MG63 (cell line): ENCODE measurements around the gene FIP1L1. TPM values are rescaled to one million over a fixed set of nuclear protein-coding genes. Genes with fewer than 3 reads are reported as not detected.
"Not testable (repeated sequence)": the region's sequence is repeated elsewhere in the genome, so short reads cannot be mapped to it uniquely, and the experiment has no call there.

ENCODE experiments used
- DNase-seq: peaks from one replicate; pipeline ENCODE4 v3.0.0-alpha.2; 2020
- H3K27me3 ChIP-seq: fragments of 250-450 bp; sonication (Bioruptor Pico); 2 replicates; pipeline ENCODE4 v1.5.1; 2020; ENCODE audit warnings: mild to moderate bottlenecking, moderate library complexity
- H3K36me3 ChIP-seq: fragments of 250-450 bp; sonication (Bioruptor Pico); 2 replicates; pipeline ENCODE4 v1.5.1; 2020; ENCODE audit warnings: mild to moderate bottlenecking, moderate library complexity
- H3K4me3 ChIP-seq: fragments of 250-450 bp; sonication (Bioruptor Pico); 2 replicates; pipeline ENCODE4 v1.5.1; 2020; ENCODE audit warnings: mild to moderate bottlenecking, moderate library complexity
- H3K9me3 ChIP-seq: fragments of 250-450 bp; sonication (Bioruptor Pico); 2 replicates; pipeline ENCODE4 v1.5.1; 2020; ENCODE audit warnings: mild to moderate bottlenecking, moderate library complexity
- total RNA-seq: library from RNA; depleted of rRNA; stranded (reverse); fragments of >200 nt; shearing (Covaris generic); gene quantifications from 2 replicates; pipeline ENCODE4 v1.2.3, GENCODE V29; 2014; ENCODE audit warnings: low replicate concordance

FIP1L1 gene
- total RNA-seq, 1 experiment from 2014 or later = 244 TPM

GRCh38 chr4:53367721-53368120, 9.7 kb upstream of the FIP1L1 start:
- Histone ChIP-seq H3K9me3 (no peaks in the 10 kb centered on the region), H3K27me3 (no peaks in the 10 kb centered on the region), H3K36me3 (peaks cover 23% of the 10 kb centered on the region), H3K4me3 (no peak overlapping the region)
- DNase-seq = no peak

GRCh38 chr4:53371049-53371448, 6.4 kb upstream of the FIP1L1 start:
- no peak for DNase-seq
- H3K4me3 ChIP-seq = no peak overlapping the region
- H3K27me3 ChIP-seq = no peaks in the 10 kb centered on the region
- no peaks in the 10 kb centered on the region for H3K9me3 ChIP-seq
- H3K36me3 ChIP-seq = no peaks in the 10 kb centered on the region

- no peak for DNase-seq
- Histone ChIP-seq H3K36me3 (no peaks in the 10 kb centered on the region), H3K27me3 (no peaks in the 10 kb centered on the region), H3K4me3 (no peak overlapping the region), H3K9me3 (no peaks in the 10 kb centered on the region)
Observed at GRCh38 chr4:53371843-53372521, 5.5 kb upstream of the FIP1L1 start.

GRCh38 chr4:53374777-53375258, 2.6 kb upstream of the FIP1L1 start:
- DNase-seq = no peak
- H3K9me3 ChIP-seq = no peaks in the 10 kb centered on the region

GRCh38 chr4:53376900-53377299, 541 bp upstream of the FIP1L1 start:
- no peak for DNase-seq
- Histone ChIP-seq H3K27me3 (no peaks in the 10 kb centered on the region), H3K36me3 (peaks cover 32% of the 10 kb centered on the region), H3K4me3 (peak overlapping the region; percentile 89), H3K9me3 (no peaks in the 10 kb centered on the region)

More at GRCh38 chr4:53374777-53375258, 2.6 kb upstream of the FIP1L1 start:
- H3K36me3 ChIP-seq = peaks cover 15% of the 10 kb centered on the region
- no peak overlapping the region for H3K4me3 ChIP-seq
- H3K27me3 ChIP-seq = no peaks in the 10 kb centered on the region

GRCh38 chr4:53378171-53378482, 686 bp downstream of the FIP1L1 start:
- peaks cover 44% of the 10 kb centered on the region for H3K36me3 ChIP-seq
- no peak for DNase-seq
- H3K4me3 ChIP-seq = peak overlapping the region; percentile 89
- no peaks in the 10 kb centered on the region for H3K27me3 ChIP-seq
- H3K9me3 ChIP-seq = no peaks in the 10 kb centered on the region

- Histone ChIP-seq H3K36me3 (peaks cover 65% of the 10 kb centered on the region), H3K4me3 (no peak overlapping the region), H3K27me3 (no peaks in the 10 kb centered on the region), H3K9me3 (no peaks in the 10 kb centered on the region)
- no peak for DNase-seq
Observed at GRCh38 chr4:53380221-53380620, 2.8 kb downstream of the FIP1L1 start.

- DNase-seq, H3K27me3 ChIP-seq, H3K9me3 ChIP-seq, H3K4me3 ChIP-seq: not testable (repeated sequence)
- H3K36me3 ChIP-seq = peaks cover 59% of the 10 kb centered on the region
Observed at GRCh38 chr4:53409479-53409878, 32.0 kb downstream of the FIP1L1 start.

GRCh38 chr4:53419208-53419607, 41.8 kb downstream of the FIP1L1 start:
- no peaks in the 10 kb centered on the region for H3K27me3 ChIP-seq
- H3K36me3 ChIP-seq = peaks cover 65% of the 10 kb centered on the region
- H3K9me3 ChIP-seq = no peaks in the 10 kb centered on the region
- DNase-seq = no peak
- H3K4me3 ChIP-seq = no peak overlapping the region

- H3K36me3 ChIP-seq = peaks cover 62% of the 10 kb centered on the region
- no peaks in the 10 kb centered on the region for H3K9me3 ChIP-seq
- no peak overlapping the region for H3K4me3 ChIP-seq
- DNase-seq = no peak
- H3K27me3 ChIP-seq = no peaks in the 10 kb centered on the region
Observed at GRCh38 chr4:53421791-53422190, 44.4 kb downstream of the FIP1L1 start.

GRCh38 chr4:53422367-53422766, 44.9 kb downstream of the FIP1L1 start:
- Histone ChIP-seq H3K27me3 (no peaks in the 10 kb centered on the region), H3K9me3 (no peaks in the 10 kb centered on the region), H3K36me3 (peaks cover 63% of the 10 kb centered on the region), H3K4me3 (no peak overlapping the region)
- no peak for DNase-seq

- H3K27me3 ChIP-seq = no peaks in the 10 kb centered on the region
- peaks cover 65% of the 10 kb centered on the region for H3K36me3 ChIP-seq
- DNase-seq = no peak
- no peaks in the 10 kb centered on the region for H3K9me3 ChIP-seq
- no peak overlapping the region for H3K4me3 ChIP-seq
Observed at GRCh38 chr4:53424280-53424679, 46.8 kb downstream of the FIP1L1 start.

GRCh38 chr4:53427366-53427765, 49.9 kb downstream of the FIP1L1 start:
- no peak overlapping the region for H3K4me3 ChIP-seq
- no peak for DNase-seq
- no peaks in the 10 kb centered on the region for H3K27me3 ChIP-seq
- peaks cover 77% of the 10 kb centered on the region for H3K36me3 ChIP-seq
- H3K9me3 ChIP-seq = no peaks in the 10 kb centered on the region

- no peaks in the 10 kb centered on the region for H3K9me3 ChIP-seq
- no peak for DNase-seq
- H3K27me3 ChIP-seq = no peaks in the 10 kb centered on the region
- H3K36me3 ChIP-seq = peaks cover 95% of the 10 kb centered on the region
- no peak overlapping the region for H3K4me3 ChIP-seq
Observed at GRCh38 chr4:53431052-53431451, 53.6 kb downstream of the FIP1L1 start.

- Histone ChIP-seq H3K36me3 (peaks cover 88% of the 10 kb centered on the region), H3K4me3 (no peak overlapping the region), H3K9me3 (no peaks in the 10 kb centered on the region), H3K27me3 (no peaks in the 10 kb centered on the region)
- DNase-seq = no peak
Observed at GRCh38 chr4:53432528-53433424, 55.3 kb downstream of the FIP1L1 start.

- DNase-seq = no peak
- Histone ChIP-seq H3K4me3 (no peak overlapping the region), H3K36me3 (peaks cover 87% of the 10 kb centered on the region), H3K27me3 (no peaks in the 10 kb centered on the region), H3K9me3 (no peaks in the 10 kb centered on the region)
Observed at GRCh38 chr4:53436251-53436650, 58.8 kb downstream of the FIP1L1 start.

- peaks cover 86% of the 10 kb centered on the region for H3K36me3 ChIP-seq
- no peak overlapping the region for H3K4me3 ChIP-seq
- DNase-seq = no peak
- H3K9me3 ChIP-seq = no peaks in the 10 kb centered on the region
- H3K27me3 ChIP-seq = no peaks in the 10 kb centered on the region
Observed at GRCh38 chr4:53441564-53441963, 64.1 kb downstream of the FIP1L1 start.

- Histone ChIP-seq H3K4me3 (no peak overlapping the region), H3K27me3 (no peaks in the 10 kb centered on the region), H3K36me3 (peaks cover 86% of the 10 kb centered on the region), H3K9me3 (no peaks in the 10 kb centered on the region)
- no peak for DNase-seq
Observed at GRCh38 chr4:53444954-53445353, 67.5 kb downstream of the FIP1L1 start.
